ENCODE data around the gene TNRC18.
"Not testable (repeated sequence)": the region's sequence is repeated elsewhere in the genome, so short reads cannot be mapped to it uniquely, and the experiment has no call there.

DNA sequence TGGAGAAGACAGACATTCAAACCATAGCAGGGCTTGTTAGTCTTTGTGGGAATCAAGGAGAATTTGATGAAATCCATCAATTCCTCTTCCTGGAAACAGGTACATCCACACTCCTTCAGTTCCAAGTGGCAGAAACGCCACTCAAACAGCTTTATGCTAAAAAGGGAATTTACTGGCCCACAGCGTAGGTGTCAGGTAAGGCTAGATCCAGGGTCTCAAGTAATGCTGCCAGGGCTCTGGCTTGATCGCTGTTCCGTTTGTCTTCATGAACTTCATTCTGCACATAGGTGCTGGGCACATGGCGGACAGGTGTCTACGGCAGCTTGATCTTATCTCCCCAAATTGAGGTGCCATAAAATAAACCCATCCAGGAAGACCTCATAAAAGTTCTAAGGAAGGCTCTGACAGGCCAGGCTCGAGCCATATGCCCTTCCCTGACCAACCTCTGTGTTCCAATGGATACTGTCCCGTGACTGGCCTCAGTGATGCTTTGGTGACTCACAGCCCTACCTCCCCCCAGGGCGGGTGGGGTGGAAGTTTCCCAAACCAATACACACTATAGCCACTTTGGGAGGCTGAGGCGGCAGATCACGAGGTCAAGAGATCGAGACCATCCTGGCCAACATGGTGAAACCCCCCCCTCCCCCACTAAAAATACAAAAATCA lies 153.5 kb downstream of the TNRC18 start:
- TF ChIP-seq CTCF (IDR thresholded peaks at IDR 0.05; ENCODE audit: poor library complexity); EZH2 (IDR thresholded peaks at IDR 0.05; ENCODE audit: borderline replicate concordance); EZH2phosphoT487 (IDR thresholded peaks at IDR 0.05; ENCODE audit: low read depth, severe bottlenecking, unreplicated experiment): not testable (repeated sequence)
